SK-MEL-5 (cell line): ENCODE measurements around the gene NALCN. TPM values are rescaled to one million over a fixed set of nuclear protein-coding genes. Genes with fewer than 3 reads are reported as not detected.

Source experiments
- DNase-seq: peaks from one replicate; pipeline ENCODE4 v3.0.0-alpha.2; 2016; ENCODE audit warnings: low read depth, low spot score
- in situ Hi-C: cut with HindIII; loops from 2 replicates; pipeline ENCODE4 v1.10.0; 2016; ENCODE audit warnings: low sequenced_read_pairs, high pct_unique_total_duplicates, low pct_unique_long_range_greater_than_20kb
- total RNA-seq: library from RNA; depleted of rRNA; stranded (reverse); fragments of >200 nt; shearing (Covaris generic); gene quantifications from 2 replicates; pipeline ENCODE4 v1.2.3, GENCODE V29; 2014; rRNA removed

NALCN gene
- total RNA-seq, 1 experiment from 2014 or later: 0.24 TPM

DNA sequence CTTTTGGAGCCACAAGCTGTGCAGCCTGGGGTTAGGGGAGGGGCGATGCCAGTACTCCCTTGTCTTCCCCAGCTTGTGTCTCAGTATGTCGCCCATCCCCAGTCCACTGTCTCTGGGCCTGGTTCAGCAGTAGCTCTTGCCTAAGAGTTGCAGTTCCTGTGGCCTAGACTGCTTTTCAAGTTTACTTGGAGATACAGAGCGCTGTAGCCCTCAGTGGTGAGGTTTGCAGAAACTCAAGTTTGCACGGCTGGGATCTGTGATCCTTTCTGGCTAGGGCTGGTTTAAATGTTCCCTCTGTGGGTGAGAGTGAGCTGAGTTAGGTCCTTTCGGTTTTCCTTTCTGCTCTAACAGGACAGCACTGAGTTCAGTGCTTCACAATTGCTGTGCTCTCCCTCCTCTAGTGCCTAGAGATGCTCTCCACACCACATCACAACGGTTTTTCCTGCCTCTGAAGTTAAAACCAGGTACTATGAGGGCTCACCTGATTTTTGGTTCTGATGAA lies 381.1 kb downstream of the NALCN start:
- in situ Hi-C loops: no loop called here
- no peak for DNase-seq

- in situ Hi-C loops: no loop called here
- no peak for DNase-seq
Measured at GRCh38 chr13:101026736-101027398, 389.4 kb downstream of the NALCN start.

DNA sequence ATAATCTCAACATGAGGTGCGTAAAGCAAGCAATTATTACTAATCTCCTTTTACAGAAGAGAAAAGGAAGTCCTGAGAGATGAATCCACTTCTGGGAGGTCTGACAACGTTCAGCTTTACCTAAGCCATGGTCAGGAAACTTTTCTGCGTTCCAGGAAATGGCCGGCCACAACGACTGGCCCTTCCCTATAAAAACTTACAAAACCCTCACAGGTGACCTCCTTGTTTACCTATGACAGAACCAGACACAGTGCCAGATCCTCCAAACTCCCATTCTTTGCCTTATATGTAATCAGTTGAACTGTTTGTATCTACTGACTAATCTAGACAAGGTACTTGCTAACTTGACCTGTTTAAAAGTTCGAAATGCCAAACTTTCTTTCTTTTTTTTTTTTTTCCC lies 390.0 kb downstream of the NALCN start:
- in situ Hi-C loops: no loop called here

DNA sequence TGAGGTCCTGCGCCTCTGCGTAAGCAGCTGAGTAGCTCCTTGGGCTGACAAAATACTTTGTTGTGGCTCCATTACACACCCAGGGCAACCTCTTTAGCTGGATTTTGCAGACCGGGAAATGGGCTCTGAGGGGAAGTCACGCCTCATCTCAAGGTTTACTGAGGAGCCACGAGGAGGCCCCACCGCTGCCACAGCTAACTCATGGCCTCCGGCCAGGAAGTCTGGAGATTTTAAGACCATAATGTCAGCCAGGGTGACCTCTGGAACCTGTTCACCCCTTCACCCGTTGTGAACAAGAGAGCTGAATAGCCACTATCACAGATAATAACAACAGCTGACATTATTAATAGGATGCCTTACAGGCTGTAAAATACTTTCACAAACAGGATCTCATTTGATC lies 390.4 kb downstream of the NALCN start:
- in situ Hi-C loops: no loop called here
- DNase-seq: no peak

More for the DNA sequence above, 390.0 kb downstream of the NALCN start:
- DNase-seq: no peak

GRCh38 chr13:101025519-101025918 lies 390.8 kb downstream of the NALCN start:
- in situ Hi-C loops: no loop called here
- no peak for DNase-seq

DNA sequence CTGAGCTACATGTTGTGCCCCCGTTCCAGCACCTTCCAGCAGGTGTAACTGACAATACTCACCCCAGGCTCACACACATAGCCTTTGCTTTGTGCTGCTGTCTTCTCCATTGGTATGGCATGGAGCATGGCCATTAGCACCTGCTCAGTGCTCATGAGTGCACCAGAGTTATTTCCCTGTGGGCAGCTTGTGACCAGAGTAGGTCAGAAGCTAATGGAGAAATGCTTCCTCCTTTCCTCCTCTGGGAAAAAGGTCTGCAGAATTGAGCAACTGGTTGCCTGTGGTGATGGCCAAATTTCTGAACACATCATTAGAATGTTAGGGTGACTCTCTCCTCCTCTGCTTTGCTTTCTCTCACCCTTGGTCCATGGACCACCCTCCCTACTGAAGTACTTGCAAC lies 397.2 kb downstream of the NALCN start:
- in situ Hi-C loops: no loop called here

GRCh38 chr13:101018720-101019119 lies 397.6 kb downstream of the NALCN start:
- in situ Hi-C loops: no loop called here
- no peak for DNase-seq

More for the DNA sequence above, 397.2 kb downstream of the NALCN start:
- DNase-seq: no peak

DNA sequence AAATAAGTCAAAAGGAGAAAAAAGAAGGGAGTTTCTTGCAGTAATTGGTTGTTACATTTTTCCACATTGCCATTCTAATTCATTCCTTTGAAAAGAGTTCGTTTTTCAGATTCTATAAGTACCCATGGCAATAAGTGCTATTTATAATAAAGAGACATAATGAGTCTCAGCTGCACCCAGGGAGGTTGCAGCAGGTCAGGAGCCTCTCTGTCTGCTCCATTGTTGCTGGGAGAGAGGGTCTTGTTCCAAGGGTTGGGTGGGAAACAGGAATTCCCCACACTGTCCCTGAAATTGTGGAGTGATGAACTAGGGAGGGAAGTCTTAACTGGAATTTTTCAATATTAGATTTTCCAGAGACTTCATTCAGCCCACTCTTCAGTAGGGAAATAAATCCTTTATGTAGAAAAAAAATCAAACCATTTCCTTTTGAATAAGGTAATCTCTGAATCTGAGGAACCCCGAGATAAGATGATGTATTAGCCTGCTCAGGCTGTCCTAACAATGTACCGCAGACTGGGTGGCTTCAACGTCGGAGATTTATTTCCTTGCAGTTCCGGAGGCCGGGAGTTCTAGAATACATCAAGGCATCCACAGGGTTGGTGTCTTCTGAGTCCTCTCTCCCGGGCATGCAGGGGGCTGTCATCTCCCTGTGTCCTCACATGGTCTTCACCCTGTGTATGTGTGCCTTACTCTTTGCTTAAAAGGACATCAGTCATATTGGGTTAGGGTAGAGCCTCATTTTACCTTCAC lies 399.0 kb downstream of the NALCN start:
- in situ Hi-C loops: no loop called here

DNA sequence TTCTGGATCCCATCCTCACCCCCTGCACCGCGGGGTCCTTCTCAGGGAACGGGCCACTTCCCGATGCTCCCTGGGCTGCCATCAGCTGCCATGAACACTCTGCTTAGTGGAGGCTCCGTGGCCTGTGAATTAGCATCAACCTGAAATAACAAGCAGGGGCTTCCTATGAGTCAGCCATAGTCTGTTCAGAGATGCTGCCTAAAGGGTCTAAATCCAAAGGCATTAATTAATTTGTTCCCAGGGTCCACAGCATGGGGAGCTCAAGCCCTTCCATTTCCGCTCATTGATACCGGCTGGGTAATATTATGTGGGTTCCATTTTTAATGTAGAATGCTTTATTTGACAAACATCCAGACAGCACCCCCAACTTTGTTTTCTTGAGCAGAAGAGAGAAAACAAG lies 399.8 kb downstream of the NALCN start:
- in situ Hi-C loops: no loop called here
- no peak for DNase-seq

More for the DNA sequence above, 399.0 kb downstream of the NALCN start:
- DNase-seq: no peak

DNA sequence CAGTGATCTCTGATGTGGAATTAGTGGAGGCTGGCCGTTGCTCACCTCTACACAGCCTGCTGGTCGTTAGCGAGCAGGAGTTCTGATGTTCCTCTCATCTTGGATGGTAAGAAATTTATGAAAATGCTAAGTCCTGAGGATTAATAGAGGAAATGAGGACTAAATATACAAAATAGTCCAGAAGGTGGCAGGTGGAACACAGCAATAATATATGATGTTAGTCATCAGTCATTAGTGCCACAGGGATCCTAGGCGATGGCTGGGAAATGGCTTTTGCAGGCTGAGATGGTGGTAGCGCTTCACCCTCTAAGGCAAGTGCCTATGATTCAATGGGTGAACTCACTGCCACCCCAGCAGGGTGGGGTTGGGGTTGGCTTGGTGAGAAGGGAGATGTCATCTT lies 403.1 kb downstream of the NALCN start:
- DNase-seq: no peak
- in situ Hi-C loops: no loop called here

- DNase-seq: no peak
- in situ Hi-C loops: no loop called here
Measured at GRCh38 chr13:101010100-101010499, 406.2 kb downstream of the NALCN start.

DNA sequence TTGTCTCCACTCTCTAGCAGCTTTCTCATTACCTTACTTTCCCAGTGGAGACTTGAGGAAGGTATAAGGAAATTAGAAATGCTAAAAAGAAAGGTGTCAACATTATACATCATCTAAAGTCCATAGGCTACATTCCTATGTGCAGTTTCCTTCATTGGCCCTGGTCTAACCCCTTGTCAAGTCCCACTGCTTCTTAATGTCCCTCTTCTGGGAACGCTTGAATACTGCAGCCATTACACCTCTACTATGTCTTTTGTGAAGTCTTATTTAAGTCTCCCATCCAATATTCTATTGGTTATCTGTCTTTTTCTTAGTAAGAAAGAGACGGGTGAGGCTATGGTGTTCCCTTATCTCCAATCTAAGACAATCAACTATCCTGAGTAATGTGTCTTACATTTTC lies 409.1 kb downstream of the NALCN start:
- DNase-seq: no peak
- in situ Hi-C loops: no loop called here

Other genes starting within 250 kb of the NALCN start
- gene ITGBL1, start 36.2 kb upstream of the NALCN start, total RNA-seq: 0.34 and 0.59 TPM in 2 replicates